Colon (tissue), 2 donors: ENCODE data around the gene IRX5.

Experiments
- FAIRE-seq: peaks from 2 replicates; lab custom pipeline; 2012; peaks lifted over from hg19 to GRCh38; lab: Jason Lieb, UNC
- donor health status: control.
- donor health status: control.

IRX5 gene

DNA sequence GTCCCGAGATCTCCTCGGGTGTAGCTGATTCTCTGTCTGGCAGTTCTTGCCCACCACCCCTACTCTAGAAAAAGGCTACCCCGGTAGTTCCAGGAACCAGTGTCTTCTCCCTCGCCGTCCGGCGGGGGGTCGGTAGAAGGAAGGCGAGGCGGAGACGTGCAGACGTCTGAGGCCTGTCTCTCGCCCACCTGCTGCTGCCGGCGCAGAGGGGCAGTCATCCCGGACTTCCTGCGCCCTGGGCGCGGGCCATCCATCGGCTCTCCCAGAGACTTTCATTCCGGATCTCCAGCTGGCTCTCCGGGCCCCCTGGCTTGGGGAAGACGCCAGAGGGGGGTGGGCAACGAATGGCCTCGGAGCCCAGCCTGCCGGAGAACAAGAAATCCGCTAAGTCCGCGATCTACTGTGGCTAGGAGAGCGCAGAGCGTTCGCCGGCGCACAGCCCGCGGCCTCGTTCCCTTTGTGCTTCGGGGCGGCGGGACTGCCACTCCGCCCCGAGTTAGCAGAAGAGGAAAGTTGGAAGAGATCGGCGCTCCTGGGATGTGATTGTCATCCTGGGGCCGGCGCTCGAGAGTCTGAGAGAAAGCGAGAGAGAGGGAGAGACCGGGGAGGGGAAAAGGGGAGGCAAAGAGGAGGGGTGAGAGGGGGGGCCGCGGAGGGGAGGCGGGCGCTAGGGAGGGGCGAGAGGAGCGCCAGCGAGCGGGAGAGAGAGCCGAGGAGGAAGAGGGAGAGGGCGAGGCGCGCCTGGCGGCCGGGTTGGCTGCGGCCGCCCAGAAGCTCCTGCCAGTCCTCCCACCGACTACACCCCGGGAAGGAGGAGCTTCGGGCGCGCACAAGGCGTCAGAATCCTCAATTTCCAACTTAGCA is at the start of gene IRX5:
Gene IRX5, plus strand, starts transcription at position 861 of the 864 bp plus-strand sequence. CDS start 334 bp downstream, outside the sequence.
- no peak for FAIRE-seq

DNA sequence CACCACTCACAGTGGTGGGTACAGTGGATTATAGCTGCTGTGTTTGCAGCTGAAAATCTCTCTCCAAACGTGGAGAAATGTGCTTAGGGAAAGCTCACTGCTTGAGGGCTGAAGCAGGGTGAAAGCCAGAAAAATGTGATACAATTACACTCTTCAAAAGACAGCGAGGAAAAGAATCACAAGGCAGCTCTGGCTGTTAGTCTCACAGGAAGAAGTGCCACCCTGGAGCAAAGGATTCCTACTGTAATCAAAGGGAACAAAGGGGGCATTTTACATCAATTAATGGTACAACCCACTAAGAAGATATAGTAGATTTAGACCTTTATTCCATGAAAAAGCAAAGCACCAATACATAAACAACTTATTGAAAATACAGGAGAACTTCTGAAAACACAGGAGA is 48.1 kb upstream of the IRX5 start:
- no peak for FAIRE-seq

DNA sequence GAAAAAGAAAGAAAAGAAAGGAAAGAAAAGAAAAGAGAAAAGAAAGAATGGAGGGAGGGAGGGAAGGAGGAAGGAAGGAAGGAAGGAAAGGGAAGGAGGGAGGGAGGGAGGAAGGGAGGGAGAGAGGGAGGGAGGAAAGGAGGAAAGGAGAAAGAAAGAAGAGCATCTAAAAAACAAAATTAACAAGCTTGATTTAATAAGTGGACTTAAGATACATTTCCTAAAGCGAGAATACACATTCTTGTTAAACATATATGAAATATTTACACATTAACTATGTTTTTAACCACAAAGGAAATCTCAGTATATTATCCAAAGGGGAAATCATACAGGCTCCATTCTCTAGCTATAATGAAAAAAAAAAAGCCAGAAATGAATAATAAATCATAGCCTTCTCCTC is 47.3 kb upstream of the IRX5 start:
- no peak for FAIRE-seq

DNA sequence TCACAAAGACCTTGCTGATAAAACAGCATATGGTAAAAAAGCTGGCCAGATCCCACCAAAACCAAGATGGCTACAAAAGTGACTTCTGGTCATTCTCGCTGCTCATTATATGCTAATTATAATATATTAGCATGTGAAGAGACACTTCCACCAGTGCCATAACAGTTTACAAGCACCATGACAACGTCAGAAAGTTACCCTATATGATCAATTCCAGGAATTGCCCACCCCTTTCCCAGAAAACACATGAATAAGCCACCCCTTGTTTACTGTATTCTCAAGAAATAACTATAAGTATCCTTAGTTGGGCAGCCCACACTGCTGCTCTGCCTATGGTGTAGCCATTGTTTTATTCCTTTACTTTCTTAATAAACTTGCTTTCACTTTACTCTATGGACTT is 44.6 kb upstream of the IRX5 start:
- FAIRE-seq = no peak

DNA sequence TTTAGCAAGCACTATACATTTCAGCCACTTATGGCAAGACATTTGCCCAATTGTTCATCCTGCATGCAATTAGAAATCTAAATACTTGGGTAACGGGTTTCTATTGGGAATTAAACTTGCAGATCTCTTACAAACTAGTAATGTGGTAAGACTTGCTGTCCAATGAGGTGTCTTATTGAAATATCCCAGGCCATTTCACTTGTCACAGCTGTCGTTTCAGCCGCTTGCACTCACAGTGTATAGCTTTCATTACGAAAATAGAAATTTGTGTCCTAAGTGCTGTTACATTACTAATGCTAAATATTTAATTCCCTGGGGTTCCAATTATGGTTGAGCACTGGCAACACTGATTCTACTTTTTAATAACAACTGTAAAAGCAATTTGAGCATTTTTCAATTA is 40.3 kb upstream of the IRX5 start:
- FAIRE-seq = no peak

DNA sequence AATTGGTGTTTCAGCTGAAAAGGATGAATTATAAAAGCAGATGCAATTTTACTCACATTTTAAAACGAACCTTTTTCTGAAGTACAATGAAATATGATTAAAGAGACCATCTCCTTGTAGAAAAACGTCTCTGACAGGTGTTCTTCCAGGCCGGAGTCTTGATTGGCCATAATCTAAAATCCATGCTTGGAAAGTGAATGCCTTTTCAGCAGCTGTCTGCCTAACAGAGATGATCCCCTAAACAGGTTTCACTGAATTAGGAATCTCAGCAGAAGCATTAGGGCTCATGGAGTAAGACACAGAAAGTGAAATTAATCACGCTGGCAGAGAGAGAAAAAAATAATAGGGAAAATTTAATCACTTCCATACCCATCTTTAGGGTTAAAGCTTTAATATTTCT is 39.3 kb upstream of the IRX5 start:
- no peak for FAIRE-seq

DNA sequence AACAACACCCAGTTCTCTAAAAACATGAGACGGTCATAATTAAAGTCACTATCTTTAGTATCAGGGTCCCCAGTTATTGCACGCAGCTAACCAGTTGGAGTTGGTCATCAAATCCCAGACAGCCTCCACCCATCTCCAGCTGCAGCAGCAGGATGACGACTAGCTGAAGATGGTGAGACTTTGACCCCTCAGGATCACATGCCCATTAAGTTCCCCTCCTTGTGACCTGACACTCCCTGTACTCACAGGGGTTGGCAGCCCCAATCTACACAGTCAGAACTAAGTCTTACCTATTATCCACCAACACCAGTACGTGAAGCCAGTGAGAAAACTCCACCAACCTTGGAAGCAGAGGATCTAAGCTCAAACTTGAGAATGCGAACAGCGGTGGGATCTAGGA is 37.7 kb upstream of the IRX5 start:
- FAIRE-seq = no peak

DNA sequence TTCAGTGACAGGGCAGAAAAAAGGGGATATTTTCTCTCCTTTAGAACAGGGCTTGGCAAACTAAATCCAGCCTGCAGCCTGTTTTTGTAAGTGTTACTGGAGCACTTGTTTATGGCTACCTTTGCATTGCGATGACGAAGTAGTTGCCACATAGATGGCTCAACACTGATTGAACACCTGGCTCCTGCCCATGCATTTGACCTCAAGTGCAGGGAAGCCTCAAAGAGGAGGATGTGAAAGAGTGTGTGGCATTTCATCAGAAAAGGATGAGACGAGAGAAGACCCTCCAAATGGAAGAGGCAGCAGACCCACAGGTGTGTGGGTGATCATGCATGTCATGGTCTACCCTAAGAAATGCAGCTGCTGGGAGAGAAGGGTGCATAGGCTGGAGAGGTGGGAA is 32.7 kb upstream of the IRX5 start:
- no peak for FAIRE-seq

DNA sequence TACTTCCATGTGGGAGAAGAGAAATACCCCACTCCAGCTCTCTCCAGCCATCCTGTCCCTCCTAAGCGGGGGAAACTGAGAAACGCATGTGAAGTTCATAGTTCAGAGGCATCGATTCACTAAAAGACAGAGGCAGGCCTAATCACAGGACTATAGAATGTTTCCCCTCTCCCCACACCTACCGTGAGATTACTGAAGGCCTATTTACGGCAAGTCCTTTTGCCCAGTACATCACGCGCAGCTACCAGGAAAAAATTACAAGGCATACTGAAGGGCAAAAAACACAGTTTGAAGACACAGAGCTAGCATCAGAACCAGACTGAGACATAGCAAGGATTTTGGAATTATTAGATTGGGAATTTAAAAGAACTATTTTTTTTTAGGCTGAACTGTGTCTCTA is 29.1 kb upstream of the IRX5 start:
- no peak for FAIRE-seq

DNA sequence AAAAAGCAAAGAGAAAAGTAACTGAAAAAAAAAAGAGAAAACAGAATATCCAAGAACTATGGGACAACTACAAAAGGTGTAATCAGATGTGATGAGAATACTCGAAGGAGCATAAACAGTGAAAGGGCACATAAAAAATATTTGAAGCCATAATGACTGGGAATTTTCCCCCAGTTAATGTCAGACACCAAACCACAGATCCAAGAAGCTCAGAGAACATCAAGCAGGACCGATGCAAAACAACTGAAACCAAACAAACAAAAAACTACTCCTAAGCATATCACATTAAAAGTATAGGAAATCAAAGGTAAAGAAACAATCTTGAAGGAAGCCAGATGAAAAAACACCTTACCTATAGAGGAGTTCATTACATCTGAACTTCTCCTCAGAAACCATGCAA is 27.6 kb upstream of the IRX5 start:
- no peak for FAIRE-seq

DNA sequence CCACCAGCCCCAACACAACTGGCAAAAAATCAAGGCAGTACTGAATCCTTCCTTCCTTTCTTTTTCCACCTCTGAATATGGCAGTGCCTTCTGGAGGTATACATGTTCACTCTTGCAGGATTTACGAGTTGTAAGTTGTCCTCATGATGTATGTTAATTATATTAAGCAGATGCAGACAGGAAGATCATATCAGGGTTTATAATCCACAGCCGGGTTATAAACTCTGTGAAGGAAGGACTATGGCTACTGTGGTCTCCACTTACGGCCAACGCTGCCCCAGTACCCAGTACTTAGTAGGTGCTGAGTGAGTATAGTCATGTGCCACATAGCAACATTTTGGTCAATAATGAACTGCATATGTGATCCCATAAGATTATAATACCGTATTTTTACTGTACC is 19.6 kb upstream of the IRX5 start:
- FAIRE-seq = no peak

DNA sequence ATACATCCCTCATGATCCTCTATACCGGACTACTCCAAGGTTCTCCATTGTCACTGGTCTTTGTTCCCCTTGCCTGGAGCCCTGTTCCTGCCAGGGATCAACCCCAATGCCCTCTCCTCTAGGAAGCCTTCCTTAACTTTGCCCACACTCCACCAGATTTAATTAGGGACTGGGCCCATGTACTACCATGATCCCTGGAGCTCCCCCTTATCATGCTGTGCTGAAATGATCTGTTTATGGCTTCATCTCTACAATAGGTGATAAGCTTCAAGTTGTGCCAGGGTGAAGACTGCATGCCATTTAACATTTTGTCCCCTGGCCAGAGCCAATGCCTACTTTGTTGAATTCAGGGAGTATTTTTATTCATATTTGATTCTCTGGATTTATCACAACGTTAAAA is 17.9 kb upstream of the IRX5 start:
- FAIRE-seq = no peak

DNA sequence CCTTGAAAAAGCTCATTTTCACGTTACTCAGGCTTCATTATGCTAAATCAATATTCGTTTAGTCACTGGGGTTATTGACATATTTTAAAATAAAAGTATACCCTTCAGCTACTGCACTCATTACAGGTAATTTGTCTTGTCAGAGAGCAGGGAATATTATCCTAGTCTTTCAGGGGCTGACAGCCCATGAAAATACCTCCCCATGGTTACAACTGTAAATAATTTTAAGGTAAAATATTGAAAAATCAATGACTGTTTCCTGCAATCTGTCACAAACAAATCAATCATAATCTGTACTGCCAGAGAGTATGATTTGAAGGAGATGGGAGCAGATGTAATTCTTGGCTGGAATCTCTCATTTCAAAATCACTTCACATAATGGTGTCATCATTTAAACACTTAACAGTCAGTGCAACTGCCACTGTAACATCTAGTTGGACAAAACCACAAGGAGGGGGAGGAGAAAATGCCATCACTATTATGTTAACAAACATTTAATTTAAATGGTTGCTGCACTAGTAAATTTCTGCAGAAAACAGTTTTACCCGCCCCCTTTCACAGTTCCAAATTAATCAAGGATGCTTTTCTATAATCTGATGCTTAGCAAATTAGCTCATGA is 9.3 kb upstream of the IRX5 start:
- no peak for FAIRE-seq

DNA sequence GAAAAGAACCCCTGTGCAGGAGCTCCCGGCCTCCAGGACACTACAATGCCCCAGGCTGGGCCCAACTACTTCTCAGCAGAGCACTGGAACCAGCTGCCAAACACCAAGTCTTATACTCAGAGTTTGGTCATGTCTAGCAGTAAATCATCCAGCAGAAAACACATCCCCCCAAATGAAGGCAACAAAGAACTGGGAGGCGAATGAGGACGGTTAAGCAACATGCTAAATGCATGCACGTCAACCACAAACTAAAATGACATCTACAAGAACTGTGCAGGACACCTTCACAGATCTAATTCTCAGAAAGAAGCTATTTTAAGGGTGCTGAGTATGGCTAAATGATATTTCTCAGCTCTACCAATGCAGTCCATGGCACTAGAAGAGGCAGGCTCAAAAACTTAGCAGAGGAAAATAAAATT is 7.6 kb upstream of the IRX5 start:
- no peak for FAIRE-seq

DNA sequence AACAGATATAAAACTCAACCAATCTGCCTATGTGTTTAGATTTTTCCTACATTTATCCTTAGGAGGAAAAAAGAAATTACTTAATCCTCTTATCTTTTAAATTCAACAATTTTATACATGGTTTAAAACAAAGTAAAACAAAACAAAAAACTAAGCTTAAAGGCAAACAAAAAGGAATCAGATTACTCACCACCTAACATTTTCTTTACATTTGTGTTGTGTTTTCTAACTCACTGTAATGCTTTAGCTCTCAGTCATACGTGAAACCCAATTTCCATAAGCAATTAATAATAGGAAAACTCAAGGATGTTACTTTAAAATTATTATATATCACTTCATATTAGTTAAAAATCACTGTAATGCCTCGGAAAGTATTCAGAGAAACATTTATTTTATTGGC is 6.7 kb upstream of the IRX5 start:
- no peak for FAIRE-seq

DNA sequence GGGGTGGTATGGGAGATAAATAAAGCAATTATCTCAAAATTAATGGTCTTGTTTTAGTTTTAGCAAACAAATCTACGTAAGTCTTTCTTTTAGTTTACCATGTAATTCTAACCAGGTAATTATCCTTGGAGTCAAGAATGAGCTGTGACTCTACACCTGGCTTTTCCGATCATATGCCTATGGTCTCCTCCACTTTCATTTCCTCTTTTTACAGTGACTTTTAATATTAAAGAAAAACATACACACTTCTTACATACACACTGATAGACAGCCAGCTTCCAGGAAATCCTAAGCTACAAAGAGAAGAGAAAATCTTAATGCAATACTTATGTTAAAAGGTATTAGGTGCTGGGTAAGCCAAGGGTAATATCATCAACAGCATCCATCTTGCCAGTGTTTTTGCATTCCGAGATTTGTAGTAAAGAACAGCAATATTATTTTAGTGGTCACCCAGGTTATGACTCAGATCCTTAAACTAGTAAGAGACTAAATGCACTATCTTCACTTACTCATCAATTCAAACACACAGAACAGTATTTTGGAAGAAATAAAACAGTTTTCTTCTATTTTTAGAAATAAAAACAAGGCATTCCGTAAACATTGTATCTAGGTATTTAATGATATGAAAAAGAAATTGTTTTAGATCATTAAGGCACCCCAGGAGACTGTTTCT is 4.4 kb upstream of the IRX5 start:
- no peak for FAIRE-seq

DNA sequence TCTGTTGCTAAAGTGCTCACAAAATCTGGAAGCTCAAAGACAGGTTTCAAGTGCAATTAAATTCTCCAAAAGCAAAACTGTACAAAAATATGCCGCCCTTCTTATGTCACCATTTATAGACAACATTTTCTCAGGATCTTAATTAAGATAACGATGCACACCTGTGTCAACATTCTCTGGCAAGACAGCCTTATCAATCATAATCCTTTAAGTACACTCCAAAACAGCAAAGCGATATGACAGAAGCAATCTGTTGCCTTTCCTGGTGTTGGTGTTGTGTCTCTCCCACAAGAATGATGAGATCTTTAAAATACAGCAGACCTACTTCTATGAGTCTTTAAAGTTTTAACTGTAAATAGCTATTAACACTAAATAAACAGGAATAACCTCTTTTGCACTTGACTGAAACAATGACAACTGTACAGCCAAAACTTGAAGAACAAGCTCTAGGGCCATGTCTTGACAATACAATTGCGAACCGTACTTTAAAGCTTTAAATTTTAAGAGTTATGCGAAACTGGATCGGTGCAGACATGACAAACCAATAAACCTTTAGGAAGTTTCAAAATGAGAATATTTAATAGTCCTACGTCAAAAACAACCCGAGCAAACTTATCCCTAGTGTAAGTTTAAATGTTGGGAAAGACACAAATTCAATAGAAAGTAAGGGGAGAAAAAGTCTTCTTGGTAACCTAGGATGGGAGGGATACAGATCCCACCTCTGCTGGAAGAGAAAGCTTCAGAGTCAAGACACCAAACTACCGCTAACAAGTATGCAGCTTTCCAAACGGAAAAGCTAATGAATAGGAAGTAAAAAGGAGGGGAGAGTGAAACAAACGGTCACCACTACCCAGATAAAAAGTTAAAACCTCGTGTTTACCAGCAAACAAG is 3.3 kb upstream of the IRX5 start:
- FAIRE-seq = no peak

DNA sequence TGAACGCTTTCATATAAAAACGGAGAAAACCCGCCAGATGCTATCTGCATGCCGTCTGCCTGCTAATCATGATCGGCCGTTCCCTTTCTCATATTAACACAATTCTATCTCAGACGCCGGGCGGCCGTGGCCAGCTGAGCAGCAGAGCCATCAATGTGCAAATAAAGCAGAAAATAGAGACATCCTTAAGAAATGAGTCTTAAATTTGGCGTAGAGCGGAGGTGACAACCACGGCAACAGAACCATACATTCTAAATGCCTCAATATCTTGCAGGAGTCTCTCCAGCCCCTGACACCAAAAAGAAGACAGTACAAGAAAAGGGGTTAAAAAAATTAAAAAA is 2.7 kb upstream of the IRX5 start:
- no peak for FAIRE-seq

DNA sequence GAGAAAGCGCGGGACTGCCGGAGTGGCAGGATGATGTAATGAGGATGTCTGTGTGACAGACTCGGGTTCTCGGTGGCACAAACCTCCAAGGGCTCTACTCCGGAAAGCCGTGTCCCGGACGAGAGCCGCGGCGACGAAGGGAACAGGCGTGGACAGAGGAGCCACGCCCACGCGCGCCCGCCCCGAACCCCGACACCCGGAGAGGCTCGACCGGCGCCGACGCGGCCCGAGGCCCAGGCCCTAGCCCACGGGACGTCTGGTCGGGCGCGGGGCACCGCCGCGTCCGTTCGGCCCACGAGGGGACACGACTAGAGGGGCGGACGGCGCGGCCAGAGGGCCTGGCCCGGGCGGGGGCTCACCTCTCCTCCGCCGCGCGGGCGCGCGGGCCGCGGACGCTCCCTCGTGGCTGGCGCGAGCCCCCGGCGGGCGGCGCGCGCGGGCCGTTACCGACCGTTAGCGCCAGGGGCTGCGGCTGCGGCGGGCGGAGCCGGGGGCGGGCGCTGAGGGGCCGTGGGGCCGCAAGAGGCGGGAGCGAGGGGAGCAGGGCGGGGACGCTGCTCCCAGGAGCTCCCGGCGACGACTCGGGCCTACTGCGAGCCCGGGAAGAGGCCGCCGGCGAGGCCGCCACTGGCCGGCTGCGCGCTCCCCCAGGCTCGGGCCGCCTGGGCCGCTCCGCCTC is 2.1 kb upstream of the IRX5 start:
- no peak for FAIRE-seq

DNA sequence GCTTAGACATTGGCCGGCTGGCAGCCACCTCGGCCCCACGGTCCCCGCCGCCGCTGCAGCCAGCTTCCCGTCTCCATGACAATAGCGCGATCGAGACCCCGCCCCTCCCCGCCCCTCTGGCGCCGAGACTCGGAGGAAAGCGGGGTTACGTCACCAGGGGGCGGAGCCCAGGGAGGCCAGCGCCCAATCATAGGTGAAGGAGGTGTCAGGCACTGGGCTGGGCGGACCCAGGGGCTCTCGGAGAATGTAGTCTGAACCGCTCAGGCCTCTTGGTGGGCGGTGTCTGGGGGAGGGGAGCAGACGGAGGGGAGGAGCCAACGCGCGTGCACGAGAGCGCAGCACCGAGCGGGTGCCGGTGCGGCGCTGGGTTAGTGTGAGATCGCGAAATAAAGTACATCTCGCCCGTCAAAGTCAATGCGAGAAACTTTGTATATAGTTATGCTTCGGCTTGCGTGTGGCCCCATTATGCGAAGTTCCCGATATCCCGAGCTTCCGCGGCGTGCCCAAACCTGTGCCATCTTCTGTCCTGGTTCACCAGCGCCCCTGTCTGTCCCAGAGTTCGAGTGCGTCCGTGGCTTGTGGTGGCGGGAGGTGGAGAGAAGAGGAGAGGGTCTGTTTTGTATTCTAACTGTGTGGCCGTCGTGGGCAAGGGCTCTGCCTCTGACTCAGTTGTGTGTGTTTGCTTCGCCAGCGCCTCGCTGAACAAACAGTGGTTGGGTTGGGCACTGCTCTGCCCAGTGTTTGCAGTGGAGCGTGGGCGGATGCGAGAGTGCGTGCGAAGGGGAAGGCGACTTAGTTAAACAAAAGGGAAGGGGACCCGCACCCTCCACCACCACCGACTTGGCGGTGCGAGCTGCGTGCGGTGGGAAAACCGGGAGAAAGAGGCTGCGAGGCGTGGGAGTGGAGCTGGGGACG is 1.3 kb upstream of the IRX5 start:
- FAIRE-seq = no peak

DNA sequence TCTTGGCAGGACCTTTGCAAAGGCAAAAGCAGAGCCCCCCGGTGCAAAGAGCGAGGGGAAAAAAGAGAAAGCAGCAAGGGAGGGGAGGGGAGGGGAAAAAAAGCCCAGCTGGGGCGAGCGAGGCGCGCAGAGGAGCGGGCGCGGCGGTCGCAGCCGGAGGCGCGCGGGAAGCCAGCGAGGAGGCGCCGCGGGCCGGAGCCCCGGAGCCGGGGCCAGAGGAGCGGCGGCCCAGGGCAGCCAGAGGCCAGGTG is 129 bp downstream of the IRX5 start:
- no peak for FAIRE-seq
